Activated CD4-positive, alpha-beta T cell treated with anti-CD3 and anti-CD28 coated beads for 1 hour (primary cell): Measurements from ENCODE around the gene CREB3L2.
"Not testable (repeated sequence)": the region's sequence is repeated elsewhere in the genome, so short reads cannot be mapped to it uniquely, and the experiment has no call there.

Experiments used
- DNase-seq: peaks from one replicate; pipeline ENCODE4 v3.0.0-alpha.2; 2020

The CREB3L2 gene

GRCh38 chr7:137865764-137866163 lies 136.1 kb downstream of the CREB3L2 start:
- no peak for DNase-seq

DNA sequence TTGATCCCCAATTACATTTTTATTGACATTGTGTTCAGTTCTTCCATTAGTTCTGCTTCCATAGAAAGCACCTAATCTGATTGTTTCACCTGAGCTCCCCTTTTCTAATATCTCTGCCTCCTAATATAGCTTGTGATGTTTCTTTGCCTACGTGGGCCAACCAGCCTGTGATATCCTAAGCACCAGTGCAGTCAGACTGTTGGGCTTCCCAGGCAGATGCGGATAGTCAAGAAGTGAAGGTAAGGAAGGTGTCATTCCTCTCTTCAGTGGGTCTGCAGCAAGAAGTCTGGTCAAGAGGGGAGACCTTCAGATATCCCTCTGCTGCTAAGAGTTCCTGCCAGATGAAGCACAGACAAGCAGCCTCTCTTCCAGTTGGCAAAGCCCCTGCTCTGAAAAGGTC lies 138.9 kb downstream of the CREB3L2 start:
- no peak for DNase-seq

DNA sequence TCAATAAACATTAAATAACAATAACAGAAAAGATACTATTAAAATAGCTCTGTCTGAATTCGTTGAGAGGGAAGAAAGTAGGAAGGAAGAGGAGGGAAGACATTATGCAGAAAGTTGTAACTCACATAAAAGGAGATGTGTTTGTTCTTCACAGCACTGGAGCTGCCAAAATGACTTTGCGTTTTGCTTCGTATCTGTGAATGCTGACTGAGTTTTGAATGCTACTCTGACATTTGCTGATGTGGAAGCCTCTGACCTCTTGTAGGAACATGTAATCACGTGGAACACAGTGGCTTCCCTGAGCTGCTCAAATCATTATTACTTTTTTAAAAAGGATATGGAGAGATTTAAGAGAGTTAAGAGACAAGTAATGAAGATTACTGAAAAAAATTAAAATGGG lies 139.5 kb downstream of the CREB3L2 start:
- DNase-seq, result no peak

DNA sequence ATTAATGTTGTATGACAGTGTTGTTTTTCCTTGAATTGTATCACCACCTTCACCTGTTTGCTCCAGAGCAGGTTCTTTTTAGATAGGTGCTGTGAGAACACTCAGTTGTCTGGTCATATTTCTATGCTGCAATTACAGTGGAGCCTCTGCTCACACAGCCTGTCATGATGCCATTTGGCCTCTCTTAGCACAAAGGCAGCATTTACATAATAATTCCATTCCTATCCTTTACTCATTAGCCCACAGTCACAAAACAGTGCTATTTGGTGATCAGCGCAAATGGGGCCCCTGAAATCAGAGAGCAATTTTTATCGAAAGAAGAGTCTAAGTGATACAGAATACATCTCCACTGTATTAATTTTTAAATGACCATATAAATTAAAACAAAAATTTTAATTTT lies 141.3 kb downstream of the CREB3L2 start:
- DNase-seq, result no peak

DNA sequence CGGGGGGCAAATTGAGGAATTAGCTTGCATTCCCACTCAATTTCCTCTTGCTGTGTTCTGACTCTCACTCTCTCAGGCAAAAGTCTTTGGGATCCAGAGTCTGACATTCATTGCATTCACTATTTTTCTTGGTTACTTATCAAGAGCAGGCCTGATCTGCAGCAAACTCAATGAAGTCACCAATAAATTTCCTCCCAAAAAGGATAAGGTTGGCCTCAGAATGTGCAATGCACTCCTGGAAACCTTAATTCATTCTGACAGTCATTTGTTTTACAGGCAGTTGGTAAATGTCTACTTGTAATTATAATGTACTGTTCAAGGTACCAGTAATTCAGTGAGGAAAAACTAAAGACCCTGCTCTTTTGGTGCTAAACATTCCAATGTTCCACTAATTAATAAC lies 148.8 kb downstream of the CREB3L2 start:
- DNase-seq, result no peak

DNA sequence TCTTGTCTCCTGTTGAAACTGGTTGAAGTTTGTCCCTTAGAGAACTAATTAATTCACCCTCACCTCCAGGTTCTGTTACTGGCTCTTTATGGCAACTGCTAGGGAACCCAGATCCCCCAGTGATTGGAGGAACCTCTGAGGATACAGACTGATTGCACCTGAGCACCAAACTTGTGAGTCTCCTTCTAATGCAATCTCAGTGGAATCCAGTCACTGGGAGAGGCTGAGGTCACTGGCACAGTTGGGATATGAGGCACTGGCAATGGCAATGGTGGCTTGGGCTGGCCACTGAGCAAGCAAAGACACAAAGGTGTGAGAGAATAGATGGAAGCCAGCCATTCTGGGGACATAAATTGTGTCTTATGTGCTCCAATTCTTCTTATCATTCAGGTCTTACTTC lies 149.8 kb downstream of the CREB3L2 start:
- no peak for DNase-seq

GRCh38 chr7:137850972-137851945 lies 150.6 kb downstream of the CREB3L2 start:
- no peak for DNase-seq

DNA sequence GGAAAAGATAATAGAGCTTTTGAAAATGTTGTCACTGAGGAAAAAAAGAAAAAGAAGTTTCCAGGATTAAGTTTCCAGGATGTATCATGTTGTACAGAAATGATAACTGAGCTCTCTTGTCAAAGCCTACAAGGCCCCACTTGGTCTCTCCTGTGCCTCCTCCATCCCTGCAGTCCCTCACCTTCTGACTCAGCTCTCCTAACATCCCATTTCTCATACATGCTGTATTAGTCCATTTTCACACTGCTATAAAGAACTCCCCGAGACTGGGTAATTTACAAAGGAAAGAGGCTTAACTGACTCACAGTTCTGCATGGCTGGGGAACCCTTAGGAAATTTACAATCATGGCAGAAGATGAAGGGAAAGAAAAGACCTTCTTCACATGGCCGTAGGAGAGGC lies 151.3 kb downstream of the CREB3L2 start:
- no peak for DNase-seq

GRCh38 chr7:137848095-137848494 lies 153.8 kb downstream of the CREB3L2 start:
- DNase-seq, result no peak

- no peak for DNase-seq
Observed at GRCh38 chr7:137847568-137848050, 154.3 kb downstream of the CREB3L2 start.

DNA sequence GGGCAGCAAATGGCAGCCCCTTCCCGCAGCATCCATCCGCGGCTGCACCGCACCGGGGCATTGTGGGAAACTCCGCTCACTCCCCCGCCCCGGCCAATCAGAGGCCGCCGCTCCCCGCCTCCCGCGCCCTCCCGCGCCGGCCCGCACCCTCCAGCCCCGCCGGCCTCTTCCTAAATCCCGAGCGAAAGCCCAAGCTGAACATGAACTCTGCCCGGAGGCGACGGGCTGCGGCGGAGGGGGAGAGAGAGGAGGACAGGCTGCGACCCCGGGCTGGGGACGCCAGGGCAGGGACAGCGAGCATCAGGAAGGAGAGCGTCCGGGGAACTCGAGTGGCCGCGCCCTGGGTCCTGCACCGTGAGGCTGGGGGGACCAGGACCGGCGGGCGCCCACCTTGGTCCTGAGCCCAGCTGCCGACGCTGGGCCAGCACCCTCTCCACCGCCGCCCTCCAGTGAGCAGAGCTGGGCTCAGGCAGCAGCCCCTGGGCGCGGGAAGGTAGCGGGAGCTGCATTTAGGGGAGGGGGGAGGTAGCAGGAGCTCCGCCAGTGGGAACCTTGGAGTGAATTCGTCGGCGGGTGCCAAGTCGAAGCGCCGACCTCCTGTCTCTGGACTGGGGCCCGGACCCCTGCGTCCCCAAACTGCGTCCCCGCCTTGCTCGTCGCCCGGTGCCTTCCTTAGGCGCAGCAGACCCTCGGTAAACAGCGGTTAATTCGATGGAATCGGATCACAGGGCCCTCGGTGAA lies 154.9 kb downstream of the CREB3L2 start, which contains the start of gene DGKI:
Gene DGKI (minus strand): TSS at position 148 of the 741 bp plus-strand sequence.
- no peak for DNase-seq

DNA sequence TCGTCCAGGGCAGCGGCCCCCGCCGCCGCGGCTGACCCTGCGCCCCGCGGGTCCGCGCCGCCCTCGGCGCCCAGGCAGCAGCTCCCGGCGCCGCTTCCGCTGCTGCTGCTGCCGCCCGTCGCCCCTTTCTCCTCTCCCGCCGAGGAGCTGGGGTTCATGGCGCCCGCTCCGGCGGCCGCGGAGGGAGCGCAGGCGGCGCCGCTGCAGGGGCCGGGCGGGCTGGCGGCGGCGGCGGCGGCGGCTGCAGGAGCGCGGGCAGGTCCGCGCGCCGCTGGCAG lies 155.4 kb downstream of the CREB3L2 start:
- DNase-seq, result no peak

DNA sequence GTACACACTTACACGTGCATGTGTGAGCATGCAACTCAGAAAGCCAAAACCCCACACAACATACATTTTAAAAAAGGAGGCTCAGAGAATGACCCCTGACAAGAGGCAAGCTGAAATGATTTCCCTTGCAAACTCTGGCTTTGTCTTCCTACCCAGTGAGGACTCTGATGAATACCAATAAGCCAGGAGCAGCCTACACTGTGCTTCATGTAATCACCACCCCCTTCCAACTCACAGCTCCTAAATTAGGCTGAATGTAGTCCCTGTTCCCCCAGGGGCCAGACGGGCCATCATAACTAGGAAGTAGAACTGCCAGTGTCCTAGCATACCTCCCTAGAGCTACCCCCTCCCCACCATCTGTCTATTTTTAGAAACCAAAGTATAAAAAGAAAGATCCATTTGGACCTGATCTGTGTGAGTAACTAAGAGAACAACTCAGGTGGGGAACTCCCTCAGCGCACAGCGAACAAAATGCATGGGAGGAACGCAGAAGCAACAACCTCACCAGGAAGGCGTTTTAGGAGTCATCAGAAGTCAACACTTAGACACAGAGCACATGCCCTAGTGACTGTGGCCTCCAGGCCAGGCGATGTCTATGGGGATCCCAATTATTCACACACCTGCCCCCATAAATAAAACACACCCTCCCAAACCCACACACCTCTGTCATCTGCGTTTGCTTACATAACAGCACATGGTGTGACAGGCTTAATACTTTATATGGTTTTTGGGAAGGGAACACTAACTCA lies 157.0 kb downstream of the CREB3L2 start:
- no peak for DNase-seq

GRCh38 chr7:137839903-137840779 lies 161.7 kb downstream of the CREB3L2 start:
- DNase-seq, result no peak

DNA sequence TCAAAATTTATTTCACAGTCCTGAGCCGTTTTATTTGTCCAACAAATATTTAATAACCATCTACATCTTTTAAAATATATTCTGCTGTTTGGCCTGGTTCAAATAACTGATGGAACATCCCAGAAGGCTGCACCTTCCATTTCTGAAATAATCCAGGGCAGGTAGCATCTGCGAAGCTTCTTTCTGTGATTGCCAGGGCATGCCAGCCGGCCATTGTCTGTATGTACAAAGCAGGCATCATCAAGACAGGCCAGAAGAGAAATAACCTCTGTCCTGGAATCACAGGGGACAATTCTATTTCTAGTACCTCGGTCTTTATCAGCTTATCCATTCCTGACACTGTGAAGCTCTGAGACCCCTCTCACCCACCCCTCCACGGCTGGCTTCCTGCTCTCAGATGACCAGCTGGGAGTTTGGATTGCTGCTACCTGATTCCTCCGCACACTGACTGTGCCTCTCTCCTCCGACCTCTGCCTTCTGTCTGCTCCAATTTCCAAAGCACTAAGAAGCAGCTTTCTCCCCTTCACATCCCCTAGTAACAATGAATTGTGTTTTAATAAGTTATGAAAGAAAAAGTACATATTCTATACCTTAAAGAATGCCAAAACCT lies 163.1 kb downstream of the CREB3L2 start:
- no peak for DNase-seq

- no peak for DNase-seq
Observed at GRCh38 chr7:137836541-137836940, 165.3 kb downstream of the CREB3L2 start.

DNA sequence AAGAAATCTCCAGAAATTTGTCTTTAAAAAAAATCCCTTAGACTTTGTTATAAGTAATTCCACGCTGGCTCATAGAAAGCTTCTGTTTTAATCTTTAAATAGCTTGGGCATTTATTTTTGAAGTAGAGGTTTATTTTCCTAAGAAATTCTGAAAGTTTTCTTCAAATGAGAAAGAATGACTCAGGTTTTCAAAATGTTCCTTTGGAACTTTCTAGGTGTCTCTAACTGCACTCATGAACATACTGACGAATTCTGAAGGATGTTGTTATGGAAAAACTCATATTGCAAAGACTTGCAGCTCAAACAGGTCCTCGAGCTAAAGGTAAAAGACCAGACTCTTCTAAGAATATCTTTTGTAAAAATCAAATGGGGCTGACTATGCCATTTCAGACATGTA lies 165.8 kb downstream of the CREB3L2 start:
- DNase-seq, result no peak

GRCh38 chr7:137835486-137836112 lies 166.3 kb downstream of the CREB3L2 start:
- no peak for DNase-seq

DNA sequence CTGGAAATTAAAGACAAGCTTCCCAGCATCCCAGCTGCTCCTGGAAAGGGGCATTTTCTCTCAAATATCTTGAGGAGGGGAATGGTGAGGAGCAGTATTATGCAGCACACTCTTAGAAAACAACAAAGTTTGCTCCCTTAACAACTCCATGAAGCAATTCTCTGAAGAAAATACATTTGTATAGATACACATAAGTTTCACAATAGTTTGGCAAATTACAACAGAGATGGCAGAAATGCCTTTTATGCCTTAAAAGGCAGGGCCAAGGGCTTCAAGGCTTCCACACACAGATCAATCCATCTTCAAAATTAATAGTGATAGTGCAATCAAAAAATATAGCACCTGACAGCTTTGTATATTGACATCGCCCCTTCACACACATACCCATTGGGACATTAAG lies 167.3 kb downstream of the CREB3L2 start:
- DNase-seq, result no peak

DNA sequence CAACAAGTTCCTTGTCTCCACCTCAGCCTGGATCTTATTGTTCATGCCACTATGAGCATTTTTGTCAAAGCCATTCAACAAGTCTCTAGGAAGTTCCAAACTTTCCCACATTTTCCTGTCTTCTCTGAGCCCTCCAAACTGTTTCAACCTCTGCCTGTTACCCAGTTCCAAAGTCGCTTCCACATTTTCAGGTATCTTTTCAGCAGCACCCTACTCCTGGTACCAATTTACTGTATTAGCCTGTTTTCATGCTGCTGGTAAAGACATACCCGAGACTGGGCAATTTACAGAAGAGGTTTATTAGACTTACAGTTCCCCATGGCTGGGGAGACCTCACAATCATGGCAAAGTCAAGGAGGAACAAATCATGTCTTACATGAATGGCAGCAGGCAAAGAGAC lies 168.9 kb downstream of the CREB3L2 start:
- not testable (repeated sequence) for DNase-seq

DNA sequence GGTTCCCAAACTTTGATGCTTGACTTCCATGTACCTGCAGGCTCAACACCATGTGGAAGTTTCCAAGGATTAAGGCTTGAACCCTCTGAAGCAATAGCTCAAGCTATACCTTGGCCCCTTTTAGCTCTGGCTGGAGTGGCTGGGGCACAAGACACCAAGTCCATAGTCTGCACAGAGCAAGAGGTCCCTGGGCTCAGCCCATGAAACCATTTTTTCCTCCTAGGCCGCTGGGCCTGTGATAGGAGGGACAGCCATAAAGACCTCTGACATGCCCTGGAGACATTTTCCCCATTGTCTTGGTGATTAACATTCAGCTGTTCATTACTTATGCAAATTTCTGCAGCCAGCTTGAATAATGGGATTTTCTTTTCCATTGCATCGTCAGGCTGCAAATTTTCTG lies 169.5 kb downstream of the CREB3L2 start:
- DNase-seq, result no peak
